HG03025 (cell line): ENCODE data around the gene CCDC187.

Experiments used
- ATAC-seq: cut with Tn5 transposase; IDR thresholded peaks from one replicate; pipeline ENCODE4 v1.9.1; 2021; ENCODE audit warnings: mild to moderate bottlenecking, moderate library complexity; ENCODE audit not compliant: unreplicated experiment, low FRiP score

The CCDC187 gene

GRCh38 chr9:136201609-136202453 lies 102.1 kb downstream of the CCDC187 start:
- ATAC-seq, result no peak

GRCh38 chr9:136201174-136201573 lies 102.7 kb downstream of the CCDC187 start:
- no peak for ATAC-seq

- no peak for ATAC-seq
These were observed 103.5 kb downstream of the CCDC187 start for GRCh38 chr9:136200424-136200823.
